ENCODE results near the gene TSPAN6. TPM values are rescaled to one million over a fixed set of nuclear protein-coding genes. Genes with fewer than 3 reads are reported as not detected.
A peak's percentile ranks its signal among the peaks of the same experiment; 100 is the strongest.

The TSPAN6 gene
- total and polyA plus RNA-seq, 4 donors, result 42.6 to 97.6 (median 54.6) TPM

DNA sequence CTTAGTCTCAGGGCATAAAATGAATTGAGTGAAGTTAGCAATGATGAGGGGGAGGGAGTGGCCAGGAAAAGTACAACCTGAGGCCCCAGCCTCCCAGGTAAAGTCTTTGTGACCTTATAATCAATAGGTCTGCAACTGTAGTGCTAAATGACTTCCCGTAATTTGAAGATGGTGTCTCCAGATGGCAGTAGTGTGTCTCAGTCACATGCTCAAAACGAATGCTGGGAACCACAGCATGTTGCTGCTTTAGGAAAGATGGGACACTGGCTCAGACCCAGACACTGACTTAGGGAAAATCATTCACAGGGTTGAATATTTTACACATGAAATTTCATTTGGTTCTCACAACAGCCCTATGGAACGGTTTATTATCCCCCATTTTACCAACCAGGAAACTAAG, 17.7 kb upstream of the TSPAN6 start:
- TF ChIP-seq RXRA (IDR thresholded peaks at IDR 0.05) (peak; percentile 21 to 43), GABPA (IDR thresholded peaks at IDR 0.05 in 1 of 2, conservative IDR thresholded peaks at IDR 0.05 in 1 of 2) (no peak), YY1 (IDR thresholded peaks at IDR 0.05) (peak; percentile 65), RAD21 (IDR thresholded peaks at IDR 0.05) (peak in 1 of 2 donors; percentile 51), HNF4A (conservative IDR thresholded peaks at IDR 0.05) (peak; percentile 8 to 39)
- TF ChIP-seq, protein P1, sequence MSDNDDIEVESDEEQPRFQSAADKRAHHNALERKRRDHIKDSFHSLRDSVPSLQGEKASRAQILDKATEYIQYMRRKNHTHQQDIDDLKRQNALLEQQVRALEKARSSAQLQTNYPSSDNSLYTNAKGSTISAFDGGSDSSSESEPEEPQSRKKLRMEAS (IDR thresholded peaks at IDR 0.05), result peak; percentile 17
- Histone ChIP-seq H3K9me3 (ENCODE audit: control insufficient read depth in 4 of 4, low read length in 3 of 4) (no peaks in the 10 kb centered on the region), H3K27me3 (ENCODE audit: control insufficient read depth in 4 of 4, insufficient read depth in 4 of 4, low read length in 3 of 4) (no peaks in the 10 kb centered on the region), H3K4me1 (ENCODE audit: control insufficient read depth in 4 of 4, insufficient read depth in 4 of 4, low read length in 3 of 4) (peaks cover 9 to 26% (median 17%) of the 10 kb centered on the region in 4 donors), H3K9ac (ENCODE audit: low read depth in 1 of 2, low read length in 2 of 2) (no peak overlapping the region), H3K4me3 (ENCODE audit: low read depth in 1 of 3, low read length in 3 of 3) (no peak overlapping the region), H3K36me3 (ENCODE audit: control insufficient read depth in 4 of 4, insufficient read depth in 3 of 4, low read depth in 1 of 4, low read length in 3 of 4) (no peaks in the 10 kb centered on the region), H3K27ac (ENCODE audit: low read depth in 1 of 2, low read length in 2 of 2) (peak overlapping the region in 1 of 2 donors; percentile 16)
- 24% methylated on average over 3 of the region's 3 CpGs for WGBS
- no peak for DNase-seq (ENCODE audit: low spot score)

DNA sequence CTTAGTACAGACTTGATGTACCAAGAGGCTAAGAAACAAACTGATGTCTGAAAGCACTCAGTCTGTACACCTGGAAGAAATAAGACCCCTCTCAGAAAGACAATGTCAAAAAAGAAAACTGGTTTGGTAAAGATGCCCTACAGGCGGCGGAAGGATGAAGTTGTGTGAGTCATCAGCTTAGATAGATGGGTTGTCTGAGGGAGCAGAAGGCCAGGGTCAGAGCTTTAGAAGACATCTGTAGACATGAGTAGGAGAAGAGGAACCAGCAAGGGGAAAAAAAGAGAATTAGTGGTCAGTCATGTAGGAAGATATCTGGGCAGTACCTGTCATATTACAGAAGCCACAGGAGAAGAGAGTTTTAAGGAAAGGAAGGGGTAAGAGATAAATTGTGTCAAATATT, 15.7 kb upstream of the TSPAN6 start:
- Histone ChIP-seq H3K27ac (ENCODE audit: low read depth in 1 of 2, low read length in 2 of 2) (no peak overlapping the region), H3K9ac (ENCODE audit: low read depth in 1 of 2, low read length in 2 of 2) (no peak overlapping the region), H3K4me3 (ENCODE audit: low read depth in 1 of 3, low read length in 3 of 3) (no peak overlapping the region), H3K36me3 (ENCODE audit: control insufficient read depth in 4 of 4, insufficient read depth in 3 of 4, low read depth in 1 of 4, low read length in 3 of 4) (no peaks in the 10 kb centered on the region), H3K27me3 (ENCODE audit: control insufficient read depth in 4 of 4, insufficient read depth in 4 of 4, low read length in 3 of 4) (no peaks in the 10 kb centered on the region), H3K9me3 (ENCODE audit: control insufficient read depth in 4 of 4, low read length in 3 of 4) (no peaks in the 10 kb centered on the region), H3K4me1 (ENCODE audit: control insufficient read depth in 4 of 4, insufficient read depth in 4 of 4, low read length in 3 of 4) (peaks cover 11 to 45% (median 31%) of the 10 kb centered on the region in 4 donors)
- TF ChIP-seq, protein P1 (IDR thresholded peaks at IDR 0.05), result no peak
- no peak for TF ChIP-seq FOXA2 (IDR thresholded peaks at IDR 0.05)
- TF ChIP-seq SP1 (IDR thresholded peaks at IDR 0.05), result no peak
- no peak for TF ChIP-seq YY1 (IDR thresholded peaks at IDR 0.05)
- no peak for TF ChIP-seq HNF4A (conservative IDR thresholded peaks at IDR 0.05)
- TF ChIP-seq JUND (IDR thresholded peaks at IDR 0.05), result no peak
- no peak for TF ChIP-seq FOXA1 (IDR thresholded peaks at IDR 0.05)
- TF ChIP-seq GABPA (IDR thresholded peaks at IDR 0.05 in 1 of 2, conservative IDR thresholded peaks at IDR 0.05 in 1 of 2), result no peak
- no peak for TF ChIP-seq NR2F2 (IDR thresholded peaks at IDR 0.05)
- no peak for TF ChIP-seq RXRA (IDR thresholded peaks at IDR 0.05)
- TF ChIP-seq, protein P2, sequence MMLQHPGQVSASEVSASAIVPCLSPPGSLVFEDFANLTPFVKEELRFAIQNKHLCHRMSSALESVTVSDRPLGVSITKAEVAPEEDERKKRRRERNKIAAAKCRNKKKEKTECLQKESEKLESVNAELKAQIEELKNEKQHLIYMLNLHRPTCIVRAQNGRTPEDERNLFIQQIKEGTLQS (IDR thresholded peaks at IDR 0.05), result no peak
- TF ChIP-seq HNF4G (IDR thresholded peaks at IDR 0.05), result no peak
- TF ChIP-seq TAF1 (conservative IDR thresholded peaks at IDR 0.05), result no peak
- TF ChIP-seq, protein P3, sequence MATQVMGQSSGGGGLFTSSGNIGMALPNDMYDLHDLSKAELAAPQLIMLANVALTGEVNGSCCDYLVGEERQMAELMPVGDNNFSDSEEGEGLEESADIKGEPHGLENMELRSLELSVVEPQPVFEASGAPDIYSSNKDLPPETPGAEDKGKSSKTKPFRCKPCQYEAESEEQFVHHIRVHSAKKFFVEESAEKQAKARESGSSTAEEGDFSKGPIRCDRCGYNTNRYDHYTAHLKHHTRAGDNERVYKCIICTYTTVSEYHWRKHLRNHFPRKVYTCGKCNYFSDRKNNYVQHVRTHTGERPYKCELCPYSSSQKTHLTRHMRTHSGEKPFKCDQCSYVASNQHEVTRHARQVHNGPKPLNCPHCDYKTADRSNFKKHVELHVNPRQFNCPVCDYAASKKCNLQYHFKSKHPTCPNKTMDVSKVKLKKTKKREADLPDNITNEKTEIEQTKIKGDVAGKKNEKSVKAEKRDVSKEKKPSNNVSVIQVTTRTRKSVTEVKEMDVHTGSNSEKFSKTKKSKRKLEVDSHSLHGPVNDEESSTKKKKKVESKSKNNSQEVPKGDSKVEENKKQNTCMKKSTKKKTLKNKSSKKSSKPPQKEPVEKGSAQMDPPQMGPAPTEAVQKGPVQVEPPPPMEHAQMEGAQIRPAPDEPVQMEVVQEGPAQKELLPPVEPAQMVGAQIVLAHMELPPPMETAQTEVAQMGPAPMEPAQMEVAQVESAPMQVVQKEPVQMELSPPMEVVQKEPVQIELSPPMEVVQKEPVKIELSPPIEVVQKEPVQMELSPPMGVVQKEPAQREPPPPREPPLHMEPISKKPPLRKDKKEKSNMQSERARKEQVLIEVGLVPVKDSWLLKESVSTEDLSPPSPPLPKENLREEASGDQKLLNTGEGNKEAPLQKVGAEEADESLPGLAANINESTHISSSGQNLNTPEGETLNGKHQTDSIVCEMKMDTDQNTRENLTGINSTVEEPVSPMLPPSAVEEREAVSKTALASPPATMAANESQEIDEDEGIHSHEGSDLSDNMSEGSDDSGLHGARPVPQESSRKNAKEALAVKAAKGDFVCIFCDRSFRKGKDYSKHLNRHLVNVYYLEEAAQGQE (IDR thresholded peaks at IDR 0.05), result no peak
- TF ChIP-seq, protein P4, sequence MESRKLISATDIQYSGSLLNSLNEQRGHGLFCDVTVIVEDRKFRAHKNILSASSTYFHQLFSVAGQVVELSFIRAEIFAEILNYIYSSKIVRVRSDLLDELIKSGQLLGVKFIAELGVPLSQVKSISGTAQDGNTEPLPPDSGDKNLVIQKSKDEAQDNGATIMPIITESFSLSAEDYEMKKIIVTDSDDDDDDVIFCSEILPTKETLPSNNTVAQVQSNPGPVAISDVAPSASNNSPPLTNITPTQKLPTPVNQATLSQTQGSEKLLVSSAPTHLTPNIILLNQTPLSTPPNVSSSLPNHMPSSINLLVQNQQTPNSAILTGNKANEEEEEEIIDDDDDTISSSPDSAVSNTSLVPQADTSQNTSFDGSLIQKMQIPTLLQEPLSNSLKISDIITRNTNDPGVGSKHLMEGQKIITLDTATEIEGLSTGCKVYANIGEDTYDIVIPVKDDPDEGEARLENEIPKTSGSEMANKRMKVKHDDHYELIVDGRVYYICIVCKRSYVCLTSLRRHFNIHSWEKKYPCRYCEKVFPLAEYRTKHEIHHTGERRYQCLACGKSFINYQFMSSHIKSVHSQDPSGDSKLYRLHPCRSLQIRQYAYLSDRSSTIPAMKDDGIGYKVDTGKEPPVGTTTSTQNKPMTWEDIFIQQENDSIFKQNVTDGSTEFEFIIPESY (IDR thresholded peaks at IDR 0.05), result no peak
- TF ChIP-seq EGR1 (IDR thresholded peaks at IDR 0.05; ENCODE audit: low read depth in 2 of 2), result no peak
- TF ChIP-seq RAD21 (IDR thresholded peaks at IDR 0.05), result no peak
- TF ChIP-seq, protein P5, sequence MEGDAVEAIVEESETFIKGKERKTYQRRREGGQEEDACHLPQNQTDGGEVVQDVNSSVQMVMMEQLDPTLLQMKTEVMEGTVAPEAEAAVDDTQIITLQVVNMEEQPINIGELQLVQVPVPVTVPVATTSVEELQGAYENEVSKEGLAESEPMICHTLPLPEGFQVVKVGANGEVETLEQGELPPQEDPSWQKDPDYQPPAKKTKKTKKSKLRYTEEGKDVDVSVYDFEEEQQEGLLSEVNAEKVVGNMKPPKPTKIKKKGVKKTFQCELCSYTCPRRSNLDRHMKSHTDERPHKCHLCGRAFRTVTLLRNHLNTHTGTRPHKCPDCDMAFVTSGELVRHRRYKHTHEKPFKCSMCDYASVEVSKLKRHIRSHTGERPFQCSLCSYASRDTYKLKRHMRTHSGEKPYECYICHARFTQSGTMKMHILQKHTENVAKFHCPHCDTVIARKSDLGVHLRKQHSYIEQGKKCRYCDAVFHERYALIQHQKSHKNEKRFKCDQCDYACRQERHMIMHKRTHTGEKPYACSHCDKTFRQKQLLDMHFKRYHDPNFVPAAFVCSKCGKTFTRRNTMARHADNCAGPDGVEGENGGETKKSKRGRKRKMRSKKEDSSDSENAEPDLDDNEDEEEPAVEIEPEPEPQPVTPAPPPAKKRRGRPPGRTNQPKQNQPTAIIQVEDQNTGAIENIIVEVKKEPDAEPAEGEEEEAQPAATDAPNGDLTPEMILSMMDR (IDR thresholded peaks at IDR 0.05; ENCODE audit: low read depth, low read length, missing input control), result no peak
- DNase-seq (ENCODE audit: low spot score), result no peak
- 90% methylated on average over 2 of the region's 2 CpGs for WGBS

All from liver (tissue), 9 donors.